Activated naive CD4-positive, alpha-beta T cell treated with Interleukin-2 at 50 U/mL for 16 hours (primary cell): Measurements from ENCODE around the gene GRID1.
"Not testable (repeated sequence)": the region's sequence is repeated elsewhere in the genome, so short reads cannot be mapped to it uniquely, and the experiment has no call there.

Experiments used
- DNase-seq: peaks from one replicate; pipeline ENCODE4 v3.0.0-alpha.2; 2020

GRID1 gene

DNA sequence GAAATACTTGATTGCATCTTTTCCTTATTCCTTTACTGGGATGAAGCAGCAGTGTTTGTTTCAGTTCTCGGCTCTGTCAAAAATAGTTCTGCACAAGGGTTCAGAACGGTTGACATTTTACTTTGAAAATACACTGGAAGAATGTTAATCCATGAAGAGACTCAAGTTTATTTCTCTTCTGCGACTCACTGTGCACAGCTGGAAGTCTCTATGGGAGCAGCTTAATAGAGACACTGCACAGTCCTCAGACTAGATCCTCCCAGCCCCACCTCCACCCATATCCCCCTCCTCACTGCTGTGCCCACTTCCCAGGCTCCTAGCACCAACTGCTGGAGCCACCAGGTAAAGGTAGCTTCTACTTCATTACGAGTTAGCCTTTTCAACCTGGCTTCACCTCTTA, 517.8 kb downstream of the GRID1 start:
- no peak for DNase-seq

DNA sequence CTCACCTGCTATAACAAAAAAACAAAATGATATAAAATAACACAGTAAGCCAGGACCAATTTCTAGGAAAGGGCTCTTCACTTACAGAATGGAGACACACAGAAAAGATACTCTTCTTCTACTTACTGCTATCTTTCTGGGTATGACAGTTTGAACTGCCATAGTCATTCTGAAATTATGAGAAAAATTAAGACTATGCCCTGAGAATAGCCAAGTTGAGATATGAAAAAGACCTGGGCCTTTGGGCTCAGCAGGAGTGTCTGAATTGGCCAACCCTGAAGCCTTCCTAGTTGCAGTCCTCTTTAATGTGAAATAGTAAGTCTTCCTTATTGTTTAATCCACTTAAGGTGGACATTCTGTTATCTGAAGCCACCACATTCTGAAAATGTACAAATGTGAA, 519.5 kb downstream of the GRID1 start:
- no peak for DNase-seq

DNA sequence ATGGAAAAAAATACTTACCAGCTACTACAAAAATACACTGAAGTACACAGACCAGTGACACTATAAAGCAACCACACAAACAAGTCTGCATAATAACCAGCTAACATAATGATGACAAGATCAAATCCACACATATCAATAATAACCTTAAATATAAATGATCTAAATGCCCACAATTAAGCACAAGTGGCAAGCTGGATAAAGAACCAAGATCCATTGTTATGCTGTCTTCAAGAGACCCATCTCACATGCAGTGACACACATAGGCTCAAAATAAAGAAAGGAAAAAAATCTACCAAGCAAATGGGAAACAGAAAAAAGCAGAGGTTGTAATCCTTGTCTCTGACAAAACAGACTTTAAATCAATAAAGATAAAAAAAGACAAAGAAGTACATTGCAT, 527.9 kb downstream of the GRID1 start:
- DNase-seq, result not testable (repeated sequence)

DNA sequence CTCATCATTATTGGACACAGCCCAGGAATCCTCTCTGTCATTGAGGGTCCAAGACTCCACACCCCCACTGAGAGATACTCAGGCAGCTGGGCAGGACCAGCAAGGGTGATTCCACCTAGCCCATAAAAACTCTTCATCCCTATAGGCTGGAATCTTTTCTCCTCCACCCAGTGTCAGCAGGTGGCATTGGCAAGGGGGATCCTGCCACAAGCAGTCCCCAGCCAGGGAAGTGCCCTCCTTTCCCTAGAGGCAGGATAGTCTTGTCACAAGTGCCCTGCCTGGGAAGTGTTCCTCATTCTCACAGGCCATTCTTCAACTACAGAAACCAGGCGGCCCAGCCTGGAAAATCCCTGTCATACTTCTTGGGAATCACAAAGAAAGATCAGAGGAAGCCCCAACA, 533.6 kb downstream of the GRID1 start:
- no peak for DNase-seq

DNA sequence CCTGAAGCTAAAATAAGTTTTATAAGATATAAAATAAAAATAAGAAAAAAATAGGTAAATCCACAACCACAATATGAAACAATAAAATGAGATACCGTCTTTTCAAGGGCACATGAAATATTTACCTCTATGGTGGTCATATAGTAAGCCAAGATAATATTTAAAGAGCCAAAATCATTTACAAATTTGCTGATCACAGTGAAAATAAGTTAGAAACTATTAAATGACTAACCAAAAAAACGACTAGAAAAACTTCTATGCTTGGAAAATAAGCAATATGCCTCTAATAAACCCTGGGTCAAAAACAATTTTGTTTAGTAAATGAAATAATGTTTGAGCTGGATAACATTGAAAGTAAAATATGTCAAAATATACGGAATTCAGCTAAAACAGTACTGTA, 535.2 kb downstream of the GRID1 start:
- no peak for DNase-seq

DNA sequence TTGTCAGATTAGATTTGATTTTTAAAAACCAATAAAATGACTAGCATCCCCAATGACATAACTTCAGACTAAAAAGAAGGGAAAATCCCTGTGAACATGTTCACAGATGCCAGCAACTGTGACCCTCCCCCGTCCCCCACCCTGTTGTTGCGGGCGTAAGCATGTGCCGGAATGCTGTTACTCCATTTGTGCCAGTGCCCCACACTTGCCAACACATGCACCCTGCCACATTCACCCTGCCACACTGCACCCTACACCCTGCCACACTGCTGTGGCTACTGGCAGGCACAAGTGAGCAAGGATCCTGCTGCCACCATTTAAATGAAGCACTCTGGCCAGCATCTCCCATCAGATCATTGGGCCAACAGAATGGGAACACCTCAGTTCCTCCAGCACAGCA, 540.2 kb downstream of the GRID1 start:
- DNase-seq, result no peak

DNA sequence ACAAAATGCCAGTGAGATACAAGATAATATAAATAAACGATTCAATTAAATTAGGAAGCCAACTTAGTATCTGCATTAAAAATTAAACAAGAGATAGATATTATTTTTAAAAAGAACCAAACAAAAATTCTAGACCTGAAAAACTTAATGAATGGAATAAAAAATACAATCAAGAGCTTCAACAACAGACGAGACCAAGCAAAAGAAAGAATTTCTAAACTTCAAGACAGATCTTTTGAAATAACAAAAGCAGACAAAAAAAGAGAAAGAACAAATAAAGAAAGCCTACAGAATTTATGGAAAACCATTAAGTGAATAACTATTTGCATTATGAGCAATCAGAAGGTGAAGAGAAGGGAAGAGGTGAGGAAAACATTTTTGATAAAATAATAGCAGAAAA, 555.2 kb downstream of the GRID1 start:
- DNase-seq, result no peak

DNA sequence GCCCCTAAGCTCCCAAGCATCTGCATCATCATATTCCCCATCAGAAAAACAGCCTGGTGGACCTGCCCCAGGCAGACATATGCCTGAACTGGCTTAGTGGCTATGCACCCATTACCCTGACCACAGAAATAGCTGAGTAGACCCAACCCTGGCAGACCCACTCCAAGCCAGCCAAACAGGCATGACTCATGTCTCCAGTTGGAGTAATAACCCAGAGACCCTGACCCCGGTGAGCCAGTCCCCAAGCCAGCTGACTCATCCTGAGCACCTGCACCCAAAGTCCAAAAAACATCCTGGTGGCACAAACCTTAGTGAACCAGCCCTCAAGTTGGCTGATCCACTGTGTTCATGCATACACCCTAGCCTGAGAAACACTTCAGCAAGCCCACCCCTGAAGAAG, 555.9 kb downstream of the GRID1 start:
- DNase-seq, result no peak

DNA sequence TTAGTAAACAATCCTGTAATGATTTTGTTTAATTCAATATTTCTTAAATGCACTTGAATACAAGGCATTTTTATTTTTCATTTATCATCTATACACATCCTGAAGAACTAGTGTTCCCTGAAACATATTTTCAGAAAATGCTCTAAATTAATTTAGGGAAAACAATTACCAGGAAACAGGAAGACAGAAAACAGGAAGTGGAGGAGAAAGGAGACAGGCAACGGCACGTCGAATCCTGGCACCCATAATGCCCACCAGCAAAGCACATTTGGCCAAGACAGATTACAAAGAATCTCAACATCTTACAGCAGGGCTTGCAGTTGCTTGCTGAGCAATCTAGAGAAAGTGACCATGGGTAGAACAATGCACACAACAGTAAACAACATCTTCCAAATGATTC, 571.1 kb downstream of the GRID1 start:
- no peak for DNase-seq

DNA sequence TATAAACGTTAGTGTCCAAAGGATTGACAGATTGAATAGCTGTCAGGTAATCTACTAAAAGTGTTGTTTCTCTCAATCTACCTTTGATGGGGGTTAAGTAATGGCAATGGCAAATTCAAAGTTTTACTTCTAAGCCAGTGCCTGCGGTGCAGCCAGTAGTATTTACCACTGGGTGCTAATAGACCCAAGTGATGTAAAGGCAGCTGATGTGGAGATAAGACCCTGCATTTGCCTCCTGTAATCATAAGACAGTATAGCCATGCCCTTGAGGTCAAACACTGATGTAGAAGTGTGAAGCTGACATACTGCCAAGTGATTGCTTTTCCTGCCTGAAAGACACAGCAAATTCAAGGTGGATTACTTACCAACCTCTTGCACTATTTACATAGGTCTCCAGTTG, 572.0 kb downstream of the GRID1 start:
- no peak for DNase-seq

DNA sequence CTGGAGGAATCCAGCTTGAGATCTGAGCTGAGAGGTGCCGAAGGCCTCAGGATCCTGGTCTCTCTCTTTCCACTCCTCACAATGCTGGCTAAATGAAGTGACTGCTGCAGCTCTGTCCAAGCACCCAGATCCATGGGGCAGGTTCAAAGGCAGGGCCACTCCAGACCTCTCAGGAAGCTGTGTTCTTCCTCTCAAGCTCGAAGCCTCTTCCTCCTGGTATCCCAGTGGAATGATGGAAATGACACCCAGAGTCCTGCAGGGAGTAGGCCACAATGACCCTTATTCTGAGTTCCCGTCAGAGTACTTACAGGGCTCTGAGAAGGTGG, 574.1 kb downstream of the GRID1 start:
- no peak for DNase-seq

DNA sequence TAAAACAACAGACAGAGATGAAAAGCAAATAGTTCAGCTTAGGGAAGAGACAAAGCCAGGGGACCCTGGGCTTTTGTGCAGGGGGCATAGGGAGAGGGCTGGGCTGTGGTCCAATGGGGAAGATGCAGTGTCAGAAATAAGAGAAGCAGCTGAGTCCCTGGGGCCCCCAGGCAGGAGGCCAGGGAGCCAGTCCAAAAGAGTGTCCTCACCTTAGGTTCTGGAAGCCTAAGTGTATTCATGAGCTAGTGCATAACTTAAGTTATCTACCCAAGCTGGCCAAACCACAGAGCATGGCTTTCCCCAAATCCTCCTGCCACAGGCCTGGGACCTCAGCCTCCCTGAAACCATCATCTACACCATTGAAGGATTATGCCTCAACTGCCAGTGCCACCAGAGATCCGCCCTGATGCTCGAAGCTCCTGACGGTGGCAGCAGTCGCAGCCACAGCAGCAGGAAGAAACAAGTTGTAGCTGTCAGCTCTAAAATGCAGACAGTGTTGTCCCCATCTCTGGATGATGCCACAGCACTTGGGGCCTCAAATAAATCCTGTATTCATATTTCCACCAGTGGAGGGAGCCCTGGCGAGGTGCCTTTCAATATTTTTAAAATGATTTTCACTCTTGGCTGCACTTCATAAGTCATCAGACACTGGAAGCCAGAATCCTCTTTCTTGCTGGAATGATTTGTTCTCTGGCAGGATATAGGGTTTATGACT, 574.6 kb downstream of the GRID1 start:
- no peak for DNase-seq

DNA sequence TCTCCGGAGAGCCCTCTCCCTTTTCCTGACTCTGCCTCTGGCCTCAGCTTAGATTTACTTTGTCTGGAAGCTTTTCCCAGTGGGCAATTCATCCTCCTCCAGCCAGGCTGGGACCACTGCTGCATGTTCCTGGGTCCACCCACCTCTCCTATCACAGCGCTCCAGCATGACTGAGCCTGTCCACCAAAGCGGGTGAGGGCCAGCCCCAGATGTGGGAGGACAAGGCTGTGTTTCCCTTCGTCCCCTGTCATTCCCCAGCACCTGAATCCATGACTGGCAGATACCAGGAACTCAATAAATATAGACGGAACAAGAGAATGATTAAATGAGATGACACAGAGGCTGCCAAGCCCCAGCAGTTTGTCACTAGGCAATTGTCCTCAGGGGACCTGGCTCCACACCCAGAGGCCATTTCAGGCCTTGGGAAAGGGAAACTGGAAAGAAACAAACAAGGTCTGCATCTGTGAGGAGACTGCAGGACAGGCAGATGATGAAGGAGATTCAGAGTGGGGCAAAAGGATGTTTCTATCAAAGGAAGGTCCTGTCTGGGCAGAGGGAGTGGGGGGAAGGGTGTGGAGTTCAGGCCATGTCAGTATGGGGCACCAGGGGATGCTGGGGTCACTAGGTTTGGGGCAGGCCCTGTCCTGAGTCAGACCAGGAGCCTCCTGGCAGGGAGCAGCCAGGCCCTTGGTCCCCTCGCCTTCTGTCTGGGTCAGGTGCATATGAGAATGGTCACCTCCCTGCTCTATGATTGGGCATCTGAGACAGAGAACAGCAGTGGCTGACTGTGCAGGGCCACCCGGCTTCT, 576.4 kb downstream of the GRID1 start:
- no peak for DNase-seq

DNA sequence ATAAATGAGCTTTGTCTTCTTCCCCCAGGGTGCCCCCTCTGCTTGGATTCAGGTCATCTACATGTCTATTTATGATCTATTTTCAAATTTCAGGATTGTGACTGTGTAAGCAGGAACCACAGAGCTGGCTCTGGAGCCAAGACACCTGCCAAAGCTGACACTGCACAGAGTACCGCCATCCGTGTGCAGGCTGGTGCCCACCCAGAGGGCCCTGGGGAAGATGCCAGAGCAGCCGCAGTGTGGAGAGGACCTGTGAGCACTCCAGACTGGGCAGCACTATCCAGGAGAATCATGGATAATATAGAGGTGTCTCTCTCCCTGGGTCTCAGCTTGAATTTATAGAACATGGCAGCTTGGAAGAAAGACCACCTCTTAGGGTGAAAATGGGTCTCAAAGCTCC, 577.5 kb downstream of the GRID1 start:
- no peak for DNase-seq

DNA sequence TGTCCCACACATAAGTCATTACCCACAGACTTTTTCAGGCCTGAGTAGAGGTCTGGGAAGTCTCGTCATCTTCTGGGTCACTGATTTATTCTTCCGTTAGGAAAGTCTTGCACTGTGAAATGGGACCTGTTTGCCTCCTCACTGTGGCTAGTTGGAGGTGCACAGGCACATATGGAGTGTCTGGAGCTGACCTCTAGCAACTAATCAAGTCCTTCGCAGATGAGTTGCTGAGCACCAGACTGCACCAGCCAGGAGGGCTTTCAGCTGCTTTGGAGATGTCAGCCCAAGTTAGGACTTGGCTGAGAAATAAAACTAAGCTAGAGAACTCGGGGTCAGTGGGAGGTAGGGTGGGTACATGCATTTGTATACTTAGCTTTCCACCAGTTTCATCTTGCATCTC, 578.0 kb downstream of the GRID1 start:
- no peak for DNase-seq

DNA sequence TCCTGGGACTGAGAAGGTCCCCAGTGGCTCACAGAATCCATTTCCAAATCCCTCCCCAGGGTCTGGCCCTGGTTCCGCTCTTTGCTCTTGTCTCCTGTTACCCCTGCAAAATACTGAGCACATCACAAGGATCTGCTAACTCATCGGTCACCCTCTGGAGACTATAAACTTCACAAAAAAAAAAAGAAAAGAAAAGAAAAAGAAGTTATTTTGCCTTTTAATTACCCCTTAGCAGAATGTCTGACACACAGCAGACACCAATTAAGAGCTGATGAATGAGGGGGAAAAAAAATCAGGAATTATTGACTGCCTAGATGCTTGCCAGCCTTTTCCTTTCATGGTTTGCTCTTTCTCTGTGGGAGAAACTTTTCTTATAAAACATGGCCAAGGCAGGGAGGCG, 578.7 kb downstream of the GRID1 start:
- no peak for DNase-seq

DNA sequence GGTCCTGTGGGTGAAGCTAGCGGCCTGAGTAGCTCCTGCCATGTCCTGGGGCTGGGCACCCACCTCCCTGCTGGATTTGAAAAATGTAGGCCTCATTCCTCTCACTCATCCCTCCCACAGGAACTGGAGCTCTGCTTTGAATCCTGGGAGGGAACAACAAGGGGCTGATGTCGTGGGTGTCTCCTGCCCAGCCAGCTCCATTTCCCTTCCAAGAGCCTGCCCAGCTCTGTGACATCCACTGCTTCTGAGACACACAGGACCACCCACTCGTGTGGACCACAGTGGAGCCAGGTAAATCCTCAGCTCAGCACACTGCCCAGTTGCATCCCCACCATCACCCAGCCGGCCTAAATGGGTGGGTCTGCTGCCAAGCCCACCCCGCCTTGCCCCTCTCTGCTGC, 579.2 kb downstream of the GRID1 start:
- DNase-seq, result no peak

DNA sequence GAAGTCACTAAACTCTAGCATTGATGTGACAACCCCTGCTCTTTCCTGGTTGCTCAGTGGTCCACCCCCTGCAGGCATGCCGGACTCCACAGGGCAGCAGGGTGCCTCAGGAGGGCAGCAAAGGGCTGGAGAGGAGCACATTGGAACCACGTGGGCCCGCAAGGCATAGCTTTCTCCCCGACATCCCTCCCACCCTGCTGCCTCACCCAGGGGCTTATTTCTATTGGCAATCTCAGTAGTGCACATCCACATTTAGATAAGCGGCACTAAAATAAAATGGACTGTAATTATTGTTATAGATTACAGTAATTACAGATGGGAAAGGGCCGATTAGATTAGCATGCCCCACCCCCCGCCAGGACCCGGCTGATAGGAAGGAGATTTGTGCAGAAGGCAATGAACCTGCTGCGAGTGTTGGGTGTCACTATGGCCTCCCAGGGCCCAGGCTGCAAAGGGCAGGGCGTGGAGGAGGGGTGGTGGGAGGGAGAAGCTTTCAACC, 580.1 kb downstream of the GRID1 start:
- no peak for DNase-seq

DNA sequence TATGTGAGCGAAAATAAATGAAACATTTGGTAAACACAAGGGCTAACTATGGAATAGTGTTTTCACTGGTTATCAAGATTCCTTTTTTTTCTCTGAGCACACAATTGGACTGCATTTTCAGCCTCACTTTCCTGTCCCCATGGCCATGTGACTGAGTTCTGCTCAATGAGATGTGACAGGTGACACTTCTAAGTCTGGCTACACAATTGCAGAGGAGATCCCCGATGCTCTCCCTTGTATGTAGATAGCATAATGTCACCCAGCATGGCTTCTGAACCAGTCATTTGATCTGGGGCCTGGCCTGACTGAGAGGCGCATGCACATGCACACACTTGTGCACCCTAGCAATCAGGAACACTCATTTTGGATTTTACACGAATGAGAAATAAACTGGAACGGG, 581.8 kb downstream of the GRID1 start:
- DNase-seq, result no peak

DNA sequence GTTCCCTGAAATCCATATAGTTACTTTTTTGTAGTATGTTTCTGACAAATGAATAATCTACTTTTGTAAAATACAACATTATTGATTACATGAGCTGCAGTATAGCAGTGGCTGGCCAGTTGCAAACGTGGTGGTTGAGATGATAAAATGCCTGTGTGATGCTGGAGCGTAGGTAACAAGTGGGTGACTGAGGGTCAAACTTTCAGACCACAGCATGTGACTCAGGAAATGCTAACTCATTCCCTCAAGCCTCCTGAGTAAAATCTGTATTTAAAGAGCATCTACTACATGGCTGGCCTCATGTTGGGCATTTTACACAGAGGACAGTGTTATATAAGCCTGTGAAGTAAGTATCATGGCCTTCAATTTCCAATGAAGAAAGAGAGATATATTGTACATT, 585.2 kb downstream of the GRID1 start:
- DNase-seq, result no peak

DNA sequence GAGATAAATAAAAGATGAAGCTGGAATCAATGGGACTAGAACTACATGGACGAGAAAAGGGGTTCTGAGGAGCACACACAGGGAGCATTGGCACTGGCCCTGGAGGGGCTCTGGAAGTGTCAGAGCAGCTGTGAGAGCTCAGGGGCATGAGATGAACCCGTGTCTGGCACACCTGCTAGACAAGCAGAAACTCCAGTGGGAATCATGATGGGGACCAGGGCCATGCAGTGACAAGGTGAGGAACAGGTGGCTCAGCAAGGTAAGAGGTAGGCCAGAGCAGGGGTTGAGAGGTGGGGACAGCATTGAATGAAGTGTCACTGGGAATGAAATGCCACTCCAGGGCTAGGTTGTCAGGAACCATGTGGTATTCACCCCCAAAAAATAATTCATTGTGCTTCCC, 588.5 kb downstream of the GRID1 start:
- no peak for DNase-seq

DNA sequence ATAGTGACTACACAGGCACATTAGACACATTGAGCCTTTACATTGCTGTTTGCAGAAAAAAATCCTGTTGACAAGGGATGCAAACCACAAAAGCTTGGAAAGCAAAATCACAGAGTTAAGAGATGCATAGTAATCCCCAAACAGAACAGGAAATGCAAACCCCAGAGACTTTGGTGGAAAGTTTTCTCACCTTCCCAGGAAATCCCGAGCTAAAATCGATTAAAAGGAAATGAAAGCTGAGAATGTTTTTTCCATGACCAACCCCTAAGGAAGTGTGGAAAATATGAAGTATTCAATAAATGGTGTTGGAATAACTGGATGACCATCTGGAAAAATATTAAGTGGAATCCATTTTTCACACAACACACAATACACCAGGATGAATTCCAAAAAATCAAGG, 598.7 kb downstream of the GRID1 start:
- no peak for DNase-seq

DNA sequence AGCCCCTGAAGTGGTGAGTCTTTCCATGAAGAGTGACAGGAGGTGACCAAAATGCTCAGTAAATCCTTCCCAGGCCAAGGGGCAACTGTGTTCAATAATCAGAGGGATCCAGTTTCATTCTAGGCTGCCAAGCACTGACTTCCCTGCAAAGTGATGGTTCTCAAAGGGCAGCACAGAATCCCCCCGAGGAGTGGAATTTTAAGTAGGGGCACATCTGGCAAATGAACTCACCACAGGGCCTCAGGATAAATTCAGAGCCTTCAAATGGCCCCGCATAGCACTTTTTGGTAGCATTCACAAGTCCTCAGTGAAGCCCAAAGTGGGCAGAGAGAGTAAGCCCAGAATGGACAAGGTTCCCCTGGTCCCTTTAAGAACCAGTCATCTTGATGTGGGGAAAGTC, 602.5 kb downstream of the GRID1 start:
- DNase-seq, result no peak

DNA sequence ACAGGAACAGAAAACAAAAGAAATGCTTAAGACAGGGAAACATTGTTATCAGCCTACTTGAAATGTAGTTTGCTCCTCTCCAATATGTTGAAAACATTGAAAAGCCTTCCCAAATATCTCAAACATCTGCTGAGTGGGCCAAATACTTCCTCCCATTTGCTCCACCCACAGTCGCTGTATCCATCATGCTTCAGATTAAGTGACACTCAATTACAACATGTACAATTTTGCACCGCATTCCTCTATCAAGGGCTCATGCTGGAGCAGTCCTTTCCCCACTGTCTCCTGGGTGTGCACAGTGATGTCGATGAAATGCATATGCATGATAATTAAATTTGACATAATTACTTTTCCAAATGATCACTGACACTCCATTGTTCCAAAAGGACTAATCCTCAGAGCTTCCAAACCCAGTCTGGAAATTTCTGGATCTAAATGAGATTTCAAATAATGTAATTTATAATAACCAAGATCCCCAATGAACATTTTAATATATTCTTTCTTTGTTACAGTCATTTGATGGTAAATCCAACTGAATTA, 604.6 kb downstream of the GRID1 start:
- no peak for DNase-seq
